Measurements from ENCODE around the gene NCSTN. TPM values are rescaled to one million over a fixed set of nuclear protein-coding genes. Genes with fewer than 3 reads are reported as not detected.

Gene NCSTN
- polyA plus RNA-seq, 1 donor, result 132 TPM

DNA sequence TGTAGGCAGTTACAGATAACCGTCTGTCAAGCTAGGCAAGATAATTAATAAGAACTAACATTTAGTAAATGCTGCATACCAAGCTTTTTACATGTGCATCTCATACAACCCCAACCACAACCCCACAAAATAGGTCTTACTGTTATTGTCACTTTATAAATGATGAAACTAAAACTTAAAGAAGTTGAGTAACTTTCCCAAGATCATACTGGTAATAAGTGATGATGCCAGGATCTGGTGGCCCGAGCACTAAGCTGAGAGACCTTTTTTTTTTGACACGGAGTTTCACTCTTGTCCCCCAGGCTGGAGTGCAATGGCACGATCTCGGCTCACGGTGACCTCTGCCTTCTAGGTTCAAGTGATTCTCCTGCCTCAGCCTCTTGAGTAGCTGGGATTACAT lies 1.8 kb downstream of the NCSTN start:
- 100% methylated on average over 1 of the region's 6 CpGs for WGBS (ENCODE audit: insufficient coverage, low lambda C conversion rate)
- peaks cover 10% of the 10 kb centered on the region for H3K4me1 ChIP-seq (ENCODE audit: control insufficient read depth, insufficient read depth, low read length)
- H3K27me3 ChIP-seq (ENCODE audit: control insufficient read depth, insufficient read depth, low read length), result no peaks in the 10 kb centered on the region
- no peak for DNase-seq
- no peaks in the 10 kb centered on the region for H3K9me3 ChIP-seq (ENCODE audit: control insufficient read depth, low read depth, low read length)
- H3K4me3 ChIP-seq (ENCODE audit: low read length), result no peak overlapping the region
- H3K27ac ChIP-seq (ENCODE audit: low read length), result no peak overlapping the region
- H3K36me3 ChIP-seq (ENCODE audit: control insufficient read depth, insufficient read depth, low read length), result peaks cover 45% of the 10 kb centered on the region

DNA sequence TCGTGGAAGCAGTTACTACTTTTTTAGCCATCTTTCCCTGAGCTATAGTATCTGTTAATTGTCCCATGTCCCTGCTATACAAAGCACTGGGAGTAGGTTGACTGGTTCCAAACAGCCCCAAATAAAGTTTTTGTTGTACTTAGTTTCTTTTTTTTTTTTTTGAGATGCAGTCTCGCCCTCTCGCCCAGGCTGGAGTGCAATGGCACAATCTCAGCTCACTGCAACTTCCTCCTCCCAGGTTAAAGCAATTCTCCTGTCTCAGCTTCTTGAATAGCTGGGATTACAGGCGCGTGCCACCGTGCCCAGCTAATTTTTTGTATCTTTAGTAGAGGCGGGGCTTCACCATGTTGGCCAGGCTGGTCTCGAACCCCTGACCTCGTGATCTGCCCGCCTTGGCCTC lies 3.3 kb downstream of the NCSTN start:
- H3K4me3 ChIP-seq (ENCODE audit: low read length), result no peak overlapping the region
- DNase-seq, result no peak
- no peak overlapping the region for H3K27ac ChIP-seq (ENCODE audit: low read length)
- WGBS (ENCODE audit: insufficient coverage, low lambda C conversion rate), result no CpG with 5 or more reads among the region's 10 CpGs
- no peaks in the 10 kb centered on the region for H3K27me3 ChIP-seq (ENCODE audit: control insufficient read depth, insufficient read depth, low read length)
- peaks cover under 1% of the 10 kb centered on the region for H3K4me1 ChIP-seq (ENCODE audit: control insufficient read depth, insufficient read depth, low read length)
- H3K36me3 ChIP-seq (ENCODE audit: control insufficient read depth, insufficient read depth, low read length), result peaks cover 56% of the 10 kb centered on the region
- H3K9me3 ChIP-seq (ENCODE audit: control insufficient read depth, low read depth, low read length), result no peaks in the 10 kb centered on the region

DNA sequence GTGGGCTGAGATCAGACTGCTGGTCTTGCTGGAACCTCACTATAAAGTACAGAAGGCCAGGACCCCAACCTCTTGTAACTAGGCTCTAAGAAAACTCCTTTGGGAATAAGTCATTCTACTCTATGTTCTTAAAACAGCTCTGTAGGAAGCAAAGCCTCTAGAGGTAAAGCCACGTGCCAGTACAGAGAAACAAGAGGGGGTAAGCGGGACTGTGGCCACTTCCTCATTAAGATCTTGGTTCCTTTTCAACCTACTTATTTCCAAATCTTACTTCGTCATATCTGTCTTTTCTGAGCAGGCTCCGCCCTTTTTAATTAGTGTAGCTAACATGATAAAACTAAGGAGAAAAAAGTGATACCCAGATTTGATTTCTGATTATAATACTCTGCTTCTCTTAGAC lies 3.8 kb downstream of the NCSTN start:
- Histone ChIP-seq H3K27ac (ENCODE audit: low read length) (no peak overlapping the region), H3K4me3 (ENCODE audit: low read length) (no peak overlapping the region), H3K9me3 (ENCODE audit: control insufficient read depth, low read depth, low read length) (no peaks in the 10 kb centered on the region), H3K27me3 (ENCODE audit: control insufficient read depth, insufficient read depth, low read length) (no peaks in the 10 kb centered on the region), H3K36me3 (ENCODE audit: control insufficient read depth, insufficient read depth, low read length) (peaks cover 61% of the 10 kb centered on the region), H3K4me1 (ENCODE audit: control insufficient read depth, insufficient read depth, low read length) (no peaks in the 10 kb centered on the region)
- WGBS (ENCODE audit: insufficient coverage, low lambda C conversion rate), result 50% methylated on average over 2 of the region's 4 CpGs
- DNase-seq, result no peak

DNA sequence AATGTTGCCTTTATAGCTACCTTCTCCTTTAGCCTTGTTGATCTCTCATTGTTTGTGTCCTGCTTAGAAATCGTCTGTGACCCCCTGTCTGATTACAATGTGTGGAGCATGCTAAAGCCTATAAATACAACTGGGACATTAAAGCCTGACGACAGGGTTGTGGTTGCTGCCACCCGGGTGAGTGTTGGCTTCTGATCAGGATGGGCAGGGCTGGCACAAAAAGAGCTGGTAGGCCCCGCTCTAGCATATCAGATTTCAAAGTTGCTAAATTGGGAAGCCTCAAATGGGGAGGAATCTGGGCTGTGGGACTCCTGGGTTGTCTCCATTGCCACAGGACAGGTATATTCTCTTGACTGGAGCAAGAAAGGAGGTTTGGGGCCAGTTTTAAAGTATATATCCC lies 8.4 kb downstream of the NCSTN start:
- H3K36me3 ChIP-seq (ENCODE audit: control insufficient read depth, insufficient read depth, low read length), result peaks cover 96% of the 10 kb centered on the region
- H3K4me3 ChIP-seq (ENCODE audit: low read length), result no peak overlapping the region
- no peaks in the 10 kb centered on the region for H3K27me3 ChIP-seq (ENCODE audit: control insufficient read depth, insufficient read depth, low read length)
- H3K9me3 ChIP-seq (ENCODE audit: control insufficient read depth, low read depth, low read length), result no peaks in the 10 kb centered on the region
- DNase-seq, result no peak
- H3K27ac ChIP-seq (ENCODE audit: low read length), result no peak overlapping the region
- H3K4me1 ChIP-seq (ENCODE audit: control insufficient read depth, insufficient read depth, low read length), result no peaks in the 10 kb centered on the region
- 100% methylated on average over 1 of the region's 4 CpGs for WGBS (ENCODE audit: insufficient coverage, low lambda C conversion rate)

DNA sequence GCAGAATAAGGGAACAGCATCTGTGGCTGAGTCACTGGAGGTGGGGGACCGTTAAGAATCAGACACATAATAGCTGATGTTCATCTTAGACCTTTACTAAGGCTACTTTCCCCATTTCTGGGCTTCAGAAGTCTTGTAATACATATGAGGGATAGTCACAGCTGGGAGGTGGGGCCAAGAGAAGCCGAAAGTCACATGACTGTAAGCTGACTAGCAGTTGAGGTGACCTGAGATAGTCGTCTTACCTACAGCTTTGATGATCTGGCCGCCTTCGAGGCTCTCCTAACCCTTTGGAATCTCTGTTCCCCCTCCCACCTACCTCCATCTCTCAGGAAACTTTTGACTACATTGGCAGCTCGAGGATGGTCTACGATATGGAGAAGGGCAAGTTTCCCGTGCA lies 9.4 kb downstream of the NCSTN start:
- Histone ChIP-seq H3K9me3 (ENCODE audit: control insufficient read depth, low read depth, low read length) (no peaks in the 10 kb centered on the region), H3K27me3 (ENCODE audit: control insufficient read depth, insufficient read depth, low read length) (no peaks in the 10 kb centered on the region), H3K4me1 (ENCODE audit: control insufficient read depth, insufficient read depth, low read length) (no peaks in the 10 kb centered on the region), H3K36me3 (ENCODE audit: control insufficient read depth, insufficient read depth, low read length) (peaks cover 97% of the 10 kb centered on the region), H3K4me3 (ENCODE audit: low read length) (no peak overlapping the region), H3K27ac (ENCODE audit: low read length) (no peak overlapping the region)
- WGBS (ENCODE audit: insufficient coverage, low lambda C conversion rate), result no CpG with 5 or more reads among the region's 8 CpGs
- DNase-seq, result no peak

DNA sequence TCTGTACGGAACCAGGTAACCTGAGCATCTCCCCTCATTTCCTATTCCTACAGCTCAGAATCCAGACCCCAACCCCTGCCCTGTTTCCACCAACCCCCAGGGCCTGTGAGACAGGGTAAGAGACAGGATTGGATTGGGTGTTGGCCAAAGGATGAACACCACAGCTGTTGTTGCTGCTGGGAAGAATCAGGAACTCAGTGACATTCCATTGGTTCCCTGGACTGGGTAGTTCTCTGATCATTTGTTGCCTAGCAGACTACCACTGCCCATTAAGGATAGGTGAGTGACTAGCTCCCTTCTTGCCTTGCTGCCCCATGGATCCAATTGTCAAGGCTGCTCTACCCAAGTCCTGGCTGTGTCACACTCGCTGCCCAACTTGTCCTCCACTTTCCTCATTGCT lies 10.0 kb downstream of the NCSTN start:
- Histone ChIP-seq H3K9me3 (ENCODE audit: control insufficient read depth, low read depth, low read length) (no peaks in the 10 kb centered on the region), H3K27me3 (ENCODE audit: control insufficient read depth, insufficient read depth, low read length) (no peaks in the 10 kb centered on the region), H3K27ac (ENCODE audit: low read length) (no peak overlapping the region), H3K4me1 (ENCODE audit: control insufficient read depth, insufficient read depth, low read length) (no peaks in the 10 kb centered on the region), H3K36me3 (ENCODE audit: control insufficient read depth, insufficient read depth, low read length) (peaks cover 98% of the 10 kb centered on the region), H3K4me3 (ENCODE audit: low read length) (no peak overlapping the region)
- DNase-seq, result no peak
- no CpG with 5 or more reads among the region's 2 CpGs for WGBS (ENCODE audit: insufficient coverage, low lambda C conversion rate)

DNA sequence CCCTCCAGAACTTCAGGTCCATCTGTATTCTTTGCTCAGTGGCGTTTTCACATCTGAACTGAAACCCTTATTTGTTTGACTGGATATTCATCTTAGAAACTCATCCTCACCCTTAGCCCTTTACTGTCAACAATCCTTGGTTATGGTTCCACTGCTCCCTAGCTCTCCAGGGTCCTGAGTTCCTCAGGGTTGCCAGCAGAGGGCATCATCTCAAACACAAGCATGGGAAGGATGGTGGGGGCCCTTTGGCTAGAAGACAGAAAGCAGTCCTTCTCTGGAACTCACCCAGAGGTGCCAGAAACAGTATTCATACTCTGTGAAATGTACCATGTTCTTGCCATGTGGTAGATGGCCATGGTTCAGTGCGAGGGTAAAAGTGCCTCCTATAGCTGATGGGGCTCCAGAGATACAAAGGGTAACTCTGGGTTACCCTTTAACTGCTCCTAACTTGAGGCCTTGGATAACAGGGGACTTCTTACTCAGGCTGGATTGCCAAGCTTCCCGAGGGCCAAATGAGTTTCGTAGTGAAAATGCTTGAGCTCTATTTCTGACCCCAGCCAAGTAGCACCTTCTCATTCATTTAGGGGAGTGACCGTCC lies 11.3 kb downstream of the NCSTN start:
- H3K27me3 ChIP-seq (ENCODE audit: control insufficient read depth, insufficient read depth, low read length), result no peaks in the 10 kb centered on the region
- DNase-seq, result no peak
- H3K4me1 ChIP-seq (ENCODE audit: control insufficient read depth, insufficient read depth, low read length), result no peaks in the 10 kb centered on the region
- no peak overlapping the region for H3K4me3 ChIP-seq (ENCODE audit: low read length)
- peaks cover 92% of the 10 kb centered on the region for H3K36me3 ChIP-seq (ENCODE audit: control insufficient read depth, insufficient read depth, low read length)
- WGBS (ENCODE audit: insufficient coverage, low lambda C conversion rate), result no CpG with 5 or more reads among the region's 5 CpGs
- H3K9me3 ChIP-seq (ENCODE audit: control insufficient read depth, low read depth, low read length), result no peaks in the 10 kb centered on the region
- H3K27ac ChIP-seq (ENCODE audit: low read length), result no peak overlapping the region

DNA sequence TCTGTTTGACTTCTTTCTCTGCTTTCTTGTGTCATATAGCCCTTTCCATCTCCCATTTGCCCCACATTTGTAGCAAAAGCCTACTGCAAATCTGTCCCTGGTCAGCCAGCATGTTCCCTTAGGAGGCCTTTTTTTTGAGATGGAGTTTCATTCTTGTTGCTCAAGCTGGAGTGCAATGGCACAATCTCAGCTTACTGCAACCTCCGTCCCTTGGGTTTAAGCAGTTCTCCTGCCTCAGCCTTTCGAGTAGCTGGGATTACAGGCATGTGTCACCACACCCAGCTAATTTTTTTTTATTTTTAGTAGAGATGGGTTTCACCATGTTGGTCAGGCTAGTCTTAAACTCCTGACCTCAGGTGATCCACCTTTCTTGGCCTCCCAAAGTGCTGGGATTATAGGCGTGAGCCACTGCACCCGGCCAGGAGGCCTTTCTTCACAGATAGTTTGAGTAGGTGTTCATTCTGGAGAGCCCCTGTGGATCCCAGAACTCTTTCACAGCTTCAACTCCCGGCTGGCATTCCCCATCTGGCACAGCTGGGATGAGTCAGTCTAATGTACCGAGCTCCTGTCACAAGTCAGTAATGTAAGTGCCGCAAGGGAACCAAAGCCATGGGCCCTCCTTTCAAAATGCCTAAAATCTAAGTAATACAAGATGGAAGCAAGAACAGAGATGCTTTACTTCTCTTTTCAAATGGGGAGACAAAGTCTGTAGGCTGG lies 14.3 kb downstream of the NCSTN start:
- Histone ChIP-seq H3K4me1 (ENCODE audit: control insufficient read depth, insufficient read depth, low read length) (no peaks in the 10 kb centered on the region), H3K36me3 (ENCODE audit: control insufficient read depth, insufficient read depth, low read length) (peaks cover 78% of the 10 kb centered on the region), H3K9me3 (ENCODE audit: control insufficient read depth, low read depth, low read length) (no peaks in the 10 kb centered on the region), H3K4me3 (ENCODE audit: low read length) (no peak overlapping the region), H3K27ac (ENCODE audit: low read length) (no peak overlapping the region), H3K27me3 (ENCODE audit: control insufficient read depth, insufficient read depth, low read length) (no peaks in the 10 kb centered on the region)
- 90% methylated on average over 2 of the region's 7 CpGs for WGBS (ENCODE audit: insufficient coverage, low lambda C conversion rate)
- DNase-seq, result no peak

DNA sequence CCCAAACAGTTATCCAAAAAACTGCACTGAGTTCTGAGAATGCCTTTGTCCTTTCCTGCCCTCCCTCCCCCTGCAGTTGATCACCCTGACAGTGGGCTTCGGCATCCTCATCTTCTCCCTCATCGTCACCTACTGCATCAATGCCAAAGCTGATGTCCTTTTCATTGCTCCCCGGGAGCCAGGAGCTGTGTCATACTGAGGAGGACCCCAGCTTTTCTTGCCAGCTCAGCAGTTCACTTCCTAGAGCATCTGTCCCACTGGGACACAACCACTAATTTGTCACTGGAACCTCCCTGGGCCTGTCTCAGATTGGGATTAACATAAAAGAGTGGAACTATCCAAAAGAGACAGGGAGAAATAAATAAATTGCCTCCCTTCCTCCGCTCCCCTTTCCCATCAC lies 14.9 kb downstream of the NCSTN start:
- Histone ChIP-seq H3K27ac (ENCODE audit: low read length) (no peak overlapping the region), H3K9me3 (ENCODE audit: control insufficient read depth, low read depth, low read length) (no peaks in the 10 kb centered on the region), H3K4me1 (ENCODE audit: control insufficient read depth, insufficient read depth, low read length) (no peaks in the 10 kb centered on the region), H3K4me3 (ENCODE audit: low read length) (no peak overlapping the region), H3K27me3 (ENCODE audit: control insufficient read depth, insufficient read depth, low read length) (no peaks in the 10 kb centered on the region), H3K36me3 (ENCODE audit: control insufficient read depth, insufficient read depth, low read length) (peaks cover 72% of the 10 kb centered on the region)
- whole genome bisulfite sequencing (ENCODE audit: insufficient coverage, low lambda C conversion rate), result 94% methylated on average over 3 of the region's 4 CpGs
- DNase-seq, result no peak

DNA sequence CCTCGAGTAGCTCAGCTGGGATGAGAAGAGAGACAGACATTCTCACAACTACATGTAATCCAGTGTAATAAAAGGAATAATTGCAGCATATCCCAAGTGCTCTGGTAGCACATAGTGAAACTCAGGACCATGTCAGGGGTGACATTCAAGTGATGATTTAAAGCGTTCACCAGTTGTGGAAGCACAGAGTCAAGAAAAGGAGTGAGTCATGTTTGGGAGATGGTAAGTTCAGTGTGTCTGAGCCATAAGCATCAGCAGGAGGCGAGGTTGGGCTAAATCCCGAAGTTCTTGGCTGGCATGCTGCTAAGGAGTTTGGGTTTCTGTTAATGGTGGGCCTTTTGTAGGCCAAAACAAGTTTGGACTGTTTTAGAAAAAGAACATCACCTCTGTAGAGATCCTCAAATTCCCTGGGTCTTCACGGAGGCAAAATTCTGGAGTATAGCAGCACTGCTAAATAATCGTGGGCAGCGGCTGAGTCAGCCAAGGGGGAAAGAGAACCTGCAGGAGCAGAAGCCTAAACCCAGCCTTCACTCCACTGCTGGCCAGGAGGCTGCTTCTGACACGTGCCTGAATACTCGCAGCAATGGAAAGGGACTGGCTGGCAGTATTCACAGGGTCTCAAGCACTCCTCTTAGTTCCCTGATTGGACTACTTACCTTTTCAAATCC lies 16.5 kb downstream of the NCSTN start:
- WGBS (ENCODE audit: insufficient coverage, low lambda C conversion rate), result no CpG with 5 or more reads among the region's 9 CpGs
- Histone ChIP-seq H3K27me3 (ENCODE audit: control insufficient read depth, insufficient read depth, low read length) (no peaks in the 10 kb centered on the region), H3K27ac (ENCODE audit: low read length) (no peak overlapping the region), H3K9me3 (ENCODE audit: control insufficient read depth, low read depth, low read length) (no peaks in the 10 kb centered on the region), H3K36me3 (ENCODE audit: control insufficient read depth, insufficient read depth, low read length) (peaks cover 56% of the 10 kb centered on the region), H3K4me1 (ENCODE audit: control insufficient read depth, insufficient read depth, low read length) (no peaks in the 10 kb centered on the region), H3K4me3 (ENCODE audit: low read length) (no peak overlapping the region)
- no peak for DNase-seq
